ENCODE data around the gene ERC1.

DNA sequence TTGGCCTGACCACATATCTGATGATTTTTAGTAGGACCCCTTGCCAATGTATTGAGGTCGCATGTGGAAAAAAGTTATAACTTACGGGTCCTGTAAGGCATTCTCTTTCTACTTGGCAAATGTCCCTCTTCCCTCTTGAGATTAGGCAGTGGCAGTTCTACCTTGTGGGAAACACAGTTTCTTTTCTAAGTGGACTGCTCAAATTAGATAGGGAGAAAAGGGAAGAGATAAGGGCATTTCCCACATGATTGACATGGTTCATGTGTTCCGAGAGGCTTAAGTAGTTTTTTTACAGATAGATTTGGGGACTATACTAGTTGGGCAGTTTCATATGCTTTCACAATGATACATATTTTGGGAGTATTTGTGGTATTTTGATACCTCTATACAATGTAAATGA lies 448.7 kb downstream of the ERC1 start:
- TF ChIP-seq ZNF512 (tag; IDR thresholded peaks at IDR 0.05) (no peak), ELK1 (CRISPR knock-in tag; IDR thresholded peaks at IDR 0.05) (no peak), MAZ (CRISPR knock-in tag; conservative IDR thresholded peaks at IDR 0.05 in 1 of 2, IDR thresholded peaks at IDR 0.05 in 1 of 2) (no peak), MCM5 (IDR thresholded peaks at IDR 0.05; ENCODE audit: low read depth) (no peak), EP300 (IDR thresholded peaks at IDR 0.05; ENCODE audit: low read length) (peak; percentile 92), CEBPB (tag; IDR thresholded peaks at IDR 0.05) (no peak), POLR2AphosphoS2 (IDR thresholded peaks at IDR 0.05; ENCODE audit: low read length) (no peak), FOS (IDR thresholded peaks at IDR 0.05; ENCODE audit: extremely low read depth, insufficient read length) (no peak), LARP7 (IDR thresholded peaks at IDR 0.05) (no peak)
- TF ChIP-seq, protein P1, sequence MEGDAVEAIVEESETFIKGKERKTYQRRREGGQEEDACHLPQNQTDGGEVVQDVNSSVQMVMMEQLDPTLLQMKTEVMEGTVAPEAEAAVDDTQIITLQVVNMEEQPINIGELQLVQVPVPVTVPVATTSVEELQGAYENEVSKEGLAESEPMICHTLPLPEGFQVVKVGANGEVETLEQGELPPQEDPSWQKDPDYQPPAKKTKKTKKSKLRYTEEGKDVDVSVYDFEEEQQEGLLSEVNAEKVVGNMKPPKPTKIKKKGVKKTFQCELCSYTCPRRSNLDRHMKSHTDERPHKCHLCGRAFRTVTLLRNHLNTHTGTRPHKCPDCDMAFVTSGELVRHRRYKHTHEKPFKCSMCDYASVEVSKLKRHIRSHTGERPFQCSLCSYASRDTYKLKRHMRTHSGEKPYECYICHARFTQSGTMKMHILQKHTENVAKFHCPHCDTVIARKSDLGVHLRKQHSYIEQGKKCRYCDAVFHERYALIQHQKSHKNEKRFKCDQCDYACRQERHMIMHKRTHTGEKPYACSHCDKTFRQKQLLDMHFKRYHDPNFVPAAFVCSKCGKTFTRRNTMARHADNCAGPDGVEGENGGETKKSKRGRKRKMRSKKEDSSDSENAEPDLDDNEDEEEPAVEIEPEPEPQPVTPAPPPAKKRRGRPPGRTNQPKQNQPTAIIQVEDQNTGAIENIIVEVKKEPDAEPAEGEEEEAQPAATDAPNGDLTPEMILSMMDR (IDR thresholded peaks at IDR 0.05 in 2 of 3, conservative IDR thresholded peaks at IDR 0.05 in 1 of 3; ENCODE audit: insufficient read depth in 2 of 3, low read depth in 1 of 3, low read length in 3 of 3), result no peak

Data from K562 (cell line).